Mesendoderm (in vitro differentiated cells): Measurements from ENCODE around the gene TYROBP.

ENCODE experiments used
- DNase-seq: peaks from one replicate; pipeline ENCODE4 v3.0.0; 2013
- H2AK5ac ChIP-seq: 2 replicates; pipeline ENCODE4 v1.6.1; 2013; ENCODE audit warnings: low read length, inconsistent platforms
- H2BK120ac ChIP-seq: 2 replicates; pipeline ENCODE4 v1.6.1; 2013; ENCODE audit warnings: low read depth, mild to moderate bottlenecking, low read length, moderate library complexity, mixed read lengths
- H2BK15ac ChIP-seq: replicated peaks from 2 replicates; pipeline ENCODE4 v1.6.1; 2013; ENCODE audit warnings: low read depth, mild to moderate bottlenecking, moderate library complexity
- H2BK5ac ChIP-seq: 2 replicates; pipeline ENCODE4 v1.6.1; 2013; ENCODE audit warnings: low read length, inconsistent platforms
- H3K18ac ChIP-seq: 2 replicates; pipeline ENCODE4 v1.6.1; 2013; ENCODE audit warnings: mild to moderate bottlenecking, low read length, mixed read lengths
- H3K23ac ChIP-seq: one replicate; pipeline ENCODE4 v1.6.1; 2013; ENCODE audit warnings: low read length
- H3K27ac ChIP-seq: 2 replicates; pipeline ENCODE4 v1.5.1; 2013; ENCODE audit warnings: low read depth, mild to moderate bottlenecking, inconsistent platforms, low read length, moderate library complexity
- H3K27me3 ChIP-seq: 2 replicates; pipeline ENCODE4 v1.6.1; 2013; ENCODE audit warnings: low read length, control low read depth, mild to moderate bottlenecking, inconsistent platforms; ENCODE audit not compliant: insufficient read depth, poor library complexity
- H3K36me3 ChIP-seq: 2 replicates; pipeline ENCODE4 v1.6.1; 2013; ENCODE audit warnings: low read length, inconsistent platforms; ENCODE audit not compliant: control insufficient read depth, insufficient read depth
- H3K4ac ChIP-seq: one replicate; pipeline ENCODE4 v1.6.1; 2013; ENCODE audit warnings: low read depth, mild to moderate bottlenecking, low read length, moderate library complexity
- H3K4me1 ChIP-seq: 2 replicates; pipeline ENCODE4 v1.6.1; 2013; ENCODE audit warnings: low read depth, low read length, inconsistent platforms; ENCODE audit not compliant: control insufficient read depth
- H3K4me2 ChIP-seq: 2 replicates; pipeline ENCODE4 v1.6.1; 2013; ENCODE audit warnings: low read length
- H3K4me3 ChIP-seq: 2 replicates; pipeline ENCODE4 v1.5.1; 2013; ENCODE audit warnings: mild to moderate bottlenecking, low read length
- H3K56ac ChIP-seq: one replicate; pipeline ENCODE4 v1.6.1; 2013; ENCODE audit warnings: low read length
- H3K79me1 ChIP-seq: 2 replicates; pipeline ENCODE4 v1.6.1; 2013; ENCODE audit warnings: low read length, inconsistent platforms
- H3K79me2 ChIP-seq: 2 replicates; pipeline ENCODE4 v1.6.1; 2013; ENCODE audit warnings: mild to moderate bottlenecking, low read length; ENCODE audit not compliant: control insufficient read depth, insufficient read depth
- H3K9ac ChIP-seq: 2 replicates; pipeline ENCODE4 v1.6.1; 2013; ENCODE audit warnings: low read length, inconsistent platforms
- H4K5ac ChIP-seq: one replicate; pipeline ENCODE4 v1.6.1; 2013; ENCODE audit warnings: low read length
- H4K8ac ChIP-seq: one replicate; pipeline ENCODE4 v1.6.1; 2013; ENCODE audit warnings: low read depth, mild to moderate bottlenecking, control low read depth, low read length, moderate library complexity
- WGBS: extraction: QIAGEN DNeasy Blood & Tissue Kit; methylation state at CpG from one replicate; pipeline ENCODE4 v1.1.7; 2013; ENCODE audit warnings: low lambda C conversion rate, missing lambda C conversion rate; ENCODE audit not compliant: insufficient coverage; ENCODE audit errors: extremely low coverage; 5-methylcytosine and 5-hydroxymethylcytosine counted together

The TYROBP gene

DNA sequence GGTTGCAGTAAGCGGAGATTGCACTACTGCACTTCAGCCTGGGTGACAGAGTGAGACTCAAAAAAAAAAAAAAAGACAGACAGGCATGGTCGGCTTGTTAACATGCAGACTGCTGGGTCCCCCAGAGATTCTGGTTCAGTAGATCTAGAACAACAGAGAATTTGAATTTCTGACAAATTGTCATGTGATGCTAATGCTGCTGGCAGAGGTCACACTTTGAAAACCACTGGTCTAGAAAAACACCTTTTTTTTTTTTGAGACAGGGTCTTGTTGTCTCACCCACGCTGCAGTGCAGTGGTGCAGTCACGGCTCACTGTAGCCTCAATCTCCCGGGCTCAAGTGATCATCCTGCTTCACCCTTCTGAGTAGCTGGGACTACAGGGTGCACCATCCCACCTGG lies 20.4 kb upstream of the TYROBP start:
- Histone ChIP-seq H2AK5ac (no peak overlapping the region), H3K27me3 (no peaks in the 10 kb centered on the region), H2BK120ac (no peak overlapping the region), H4K5ac (no peak overlapping the region), H3K4me1 (no peaks in the 10 kb centered on the region), H3K4ac (no peak overlapping the region), H3K79me1 (no peaks in the 10 kb centered on the region), H3K9ac (no peak overlapping the region), H2BK15ac (no peak overlapping the region), H2BK5ac (no peak overlapping the region), H3K18ac (no peak overlapping the region), H3K4me3 (no peak overlapping the region), H3K36me3 (no peaks in the 10 kb centered on the region), H3K4me2 (no peak overlapping the region), H4K8ac (no peak overlapping the region), H3K79me2 (no peaks in the 10 kb centered on the region), H3K23ac (no peak overlapping the region), H3K27ac (no peak overlapping the region), H3K56ac (no peak overlapping the region)
- no peak for DNase-seq
- no CpG with 5 or more reads among the region's 5 CpGs for WGBS

DNA sequence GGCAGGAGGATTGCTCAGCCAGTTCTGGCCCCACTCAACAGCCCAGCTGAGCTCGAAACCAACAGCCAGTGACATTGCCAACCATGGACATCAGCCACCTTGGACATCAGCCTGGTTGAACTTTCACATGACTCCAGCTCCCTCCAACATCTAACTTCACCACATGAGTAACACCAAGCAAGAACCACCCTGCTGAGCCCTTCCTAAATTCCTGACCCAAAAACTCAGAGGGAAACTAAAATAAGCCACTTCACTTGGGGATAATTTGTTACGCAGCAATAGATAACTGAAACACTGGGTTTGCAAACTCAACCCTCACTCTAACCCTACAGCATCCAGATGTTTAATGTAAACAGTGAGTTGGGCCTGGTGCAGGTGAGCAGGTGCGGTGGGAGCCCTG lies 17.4 kb upstream of the TYROBP start:
- H3K27me3 ChIP-seq: no peaks in the 10 kb centered on the region
- no peak overlapping the region for H3K18ac ChIP-seq
- no peak overlapping the region for H3K4ac ChIP-seq
- no peak overlapping the region for H4K5ac ChIP-seq
- no CpG with 5 or more reads among the region's 3 CpGs for WGBS
- no peak overlapping the region for H3K4me2 ChIP-seq
- H3K4me3 ChIP-seq: no peak overlapping the region
- H3K36me3 ChIP-seq: no peaks in the 10 kb centered on the region
- no peak for DNase-seq
- no peak overlapping the region for H3K23ac ChIP-seq
- no peaks in the 10 kb centered on the region for H3K4me1 ChIP-seq
- no peak overlapping the region for H2BK5ac ChIP-seq
- H2BK120ac ChIP-seq: no peak overlapping the region
- no peak overlapping the region for H4K8ac ChIP-seq
- no peaks in the 10 kb centered on the region for H3K79me1 ChIP-seq
- no peak overlapping the region for H3K9ac ChIP-seq
- no peaks in the 10 kb centered on the region for H3K79me2 ChIP-seq
- no peak overlapping the region for H3K56ac ChIP-seq
- no peak overlapping the region for H3K27ac ChIP-seq
- no peak overlapping the region for H2AK5ac ChIP-seq
- H2BK15ac ChIP-seq: no peak overlapping the region

DNA sequence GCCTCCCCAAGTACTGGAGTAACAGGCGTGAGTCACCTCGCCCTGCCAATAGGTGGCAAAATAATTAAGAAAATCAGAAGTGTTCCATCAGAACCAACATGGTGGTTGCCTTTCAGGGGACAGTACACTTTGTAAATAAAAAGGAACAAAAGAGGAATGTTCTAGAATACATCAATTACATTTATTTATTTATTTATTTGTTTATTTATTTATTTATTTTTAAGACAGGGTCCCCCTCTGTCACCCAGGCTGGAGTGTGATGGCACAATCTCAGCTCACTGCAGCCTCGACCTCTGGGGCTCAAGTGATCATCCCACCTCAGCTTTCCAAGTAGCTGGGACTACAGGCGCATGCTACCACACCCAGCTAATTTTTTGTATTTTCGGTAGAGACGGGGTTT lies 12.9 kb upstream of the TYROBP start:
- WGBS: no CpG with 5 or more reads among the region's 6 CpGs
- no peak overlapping the region for H4K5ac ChIP-seq
- no peak overlapping the region for H2AK5ac ChIP-seq

DNA sequence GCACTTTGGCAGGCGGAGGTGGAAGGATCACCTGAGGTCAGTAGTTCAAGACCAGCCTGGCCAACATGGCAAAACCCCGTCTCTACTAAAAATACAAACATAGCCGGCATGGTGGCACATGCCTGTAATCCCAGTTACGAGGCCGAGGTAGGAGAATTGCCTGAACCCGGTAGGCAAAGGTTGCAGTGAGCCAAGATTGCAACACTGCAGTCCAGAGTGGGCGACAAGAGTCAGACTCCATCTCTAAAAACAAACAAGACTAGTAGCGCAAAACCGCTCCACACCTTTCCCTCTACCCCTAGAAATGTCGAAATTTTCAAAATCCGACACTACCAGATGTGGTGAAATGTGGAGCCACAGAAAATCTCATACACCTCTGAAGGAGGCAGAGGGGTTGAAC lies 11.2 kb upstream of the TYROBP start:
- H4K5ac ChIP-seq: no peak overlapping the region
- H3K4me3 ChIP-seq: no peak overlapping the region
- no peaks in the 10 kb centered on the region for H3K27me3 ChIP-seq
- no peak overlapping the region for H3K9ac ChIP-seq
- H3K36me3 ChIP-seq: no peaks in the 10 kb centered on the region
- H2AK5ac ChIP-seq: no peak overlapping the region
- no peaks in the 10 kb centered on the region for H3K79me1 ChIP-seq
- no peak overlapping the region for H3K4ac ChIP-seq
- no peaks in the 10 kb centered on the region for H3K79me2 ChIP-seq
- no peak overlapping the region for H2BK5ac ChIP-seq
- H3K4me2 ChIP-seq: no peak overlapping the region
- no peak overlapping the region for H2BK120ac ChIP-seq
- no peak overlapping the region for H3K18ac ChIP-seq
- no peak overlapping the region for H3K27ac ChIP-seq
- no peak for DNase-seq
- WGBS: no CpG with 5 or more reads among the region's 11 CpGs
- H3K23ac ChIP-seq: no peak overlapping the region
- H4K8ac ChIP-seq: no peak overlapping the region
- no peak overlapping the region for H2BK15ac ChIP-seq
- H3K4me1 ChIP-seq: no peaks in the 10 kb centered on the region
- H3K56ac ChIP-seq: no peak overlapping the region

More for the DNA sequence above, 12.9 kb upstream of the TYROBP start:
- Histone ChIP-seq H2BK5ac (no peak overlapping the region), H3K56ac (no peak overlapping the region), H4K8ac (no peak overlapping the region), H2BK15ac (no peak overlapping the region), H3K4ac (no peak overlapping the region), H3K4me1 (no peaks in the 10 kb centered on the region), H3K27ac (no peak overlapping the region), H3K79me2 (no peaks in the 10 kb centered on the region), H3K4me3 (no peak overlapping the region), H3K79me1 (no peaks in the 10 kb centered on the region), H3K27me3 (no peaks in the 10 kb centered on the region), H3K9ac (no peak overlapping the region), H3K4me2 (no peak overlapping the region), H2BK120ac (no peak overlapping the region), H3K23ac (no peak overlapping the region), H3K18ac (no peak overlapping the region), H3K36me3 (no peaks in the 10 kb centered on the region)
- DNase-seq: no peak

DNA sequence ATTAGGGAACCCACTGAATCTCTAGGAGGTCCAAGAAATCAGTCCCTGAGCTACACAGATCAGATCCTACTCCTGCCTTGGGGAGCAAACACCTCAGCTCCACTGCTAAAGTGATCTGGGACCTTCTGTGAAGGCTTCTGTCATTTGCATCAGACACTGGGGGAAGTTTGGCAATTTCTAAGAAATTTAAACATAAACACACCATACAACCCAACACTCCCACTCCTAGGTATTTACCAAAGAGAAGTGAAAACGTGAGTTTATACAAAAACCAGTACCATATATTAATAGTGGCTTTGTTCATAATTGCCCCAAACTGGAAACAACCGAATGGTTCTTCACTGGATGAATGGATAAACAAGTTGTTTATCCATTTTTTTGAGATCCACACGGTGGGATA lies 7.3 kb upstream of the TYROBP start:
- H2BK120ac ChIP-seq: no peak overlapping the region

DNA sequence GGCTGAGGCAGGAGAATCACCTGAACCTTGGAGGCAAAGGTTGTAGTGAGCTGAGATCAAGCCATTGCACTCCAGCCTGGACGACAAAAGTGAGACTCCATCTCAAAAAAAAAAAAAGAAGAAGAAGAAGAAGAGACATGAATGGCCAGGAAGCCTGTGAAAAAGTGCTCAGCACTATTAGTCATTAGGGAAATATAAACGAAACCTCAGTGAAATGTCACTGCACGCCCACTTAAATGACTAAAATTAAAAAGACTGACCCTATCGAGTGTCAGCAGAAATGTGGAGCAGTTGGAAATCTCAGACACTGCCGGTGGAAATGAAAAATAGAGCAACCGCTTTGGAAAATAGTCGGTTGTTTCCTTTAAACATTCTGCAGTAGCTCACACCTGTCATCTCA lies 5.5 kb upstream of the TYROBP start:
- Histone ChIP-seq H3K4me2 (no peak overlapping the region), H3K4ac (no peak overlapping the region), H3K36me3 (no peaks in the 10 kb centered on the region), H3K27ac (no peak overlapping the region), H3K56ac (no peak overlapping the region), H3K9ac (no peak overlapping the region), H3K79me1 (no peaks in the 10 kb centered on the region), H4K8ac (no peak overlapping the region), H3K79me2 (no peaks in the 10 kb centered on the region), H3K4me3 (no peak overlapping the region), H4K5ac (no peak overlapping the region), H3K27me3 (no peaks in the 10 kb centered on the region), H2BK15ac (no peak overlapping the region), H2BK120ac (no peak overlapping the region), H3K23ac (no peak overlapping the region), H3K18ac (no peak overlapping the region), H3K4me1 (no peaks in the 10 kb centered on the region), H2BK5ac (no peak overlapping the region), H2AK5ac (no peak overlapping the region)
- DNase-seq: no peak
- no CpG with 5 or more reads among the region's 7 CpGs for WGBS

More for the DNA sequence above, 7.3 kb upstream of the TYROBP start:
- H2BK15ac ChIP-seq: no peak overlapping the region
- no peaks in the 10 kb centered on the region for H3K79me1 ChIP-seq
- no peak for DNase-seq
- no peak overlapping the region for H3K18ac ChIP-seq
- no peak overlapping the region for H3K4ac ChIP-seq
- H3K9ac ChIP-seq: no peak overlapping the region
- H3K79me2 ChIP-seq: no peaks in the 10 kb centered on the region
- H4K5ac ChIP-seq: no peak overlapping the region
- H2AK5ac ChIP-seq: no peak overlapping the region
- no peaks in the 10 kb centered on the region for H3K4me1 ChIP-seq
- no CpG with 5 or more reads among the region's 3 CpGs for WGBS
- no peak overlapping the region for H2BK5ac ChIP-seq
- H3K27ac ChIP-seq: no peak overlapping the region
- H3K23ac ChIP-seq: no peak overlapping the region
- H3K36me3 ChIP-seq: no peaks in the 10 kb centered on the region
- no peak overlapping the region for H3K4me2 ChIP-seq
- no peak overlapping the region for H4K8ac ChIP-seq
- H3K4me3 ChIP-seq: no peak overlapping the region
- no peaks in the 10 kb centered on the region for H3K27me3 ChIP-seq
- no peak overlapping the region for H3K56ac ChIP-seq
